ENCODE results near the gene CXCL12. TPM values are rescaled to one million over a fixed set of nuclear protein-coding genes. Genes with fewer than 3 reads are reported as not detected.

Gene CXCL12
- total RNA-seq, 1 donor from 2014 or later, result 40.8 TPM

GRCh38 chr10:44370731-44371248 is 14.1 kb downstream of the CXCL12 start:
- intact Hi-C loops (cut with DNase I), result no loop called here
- no peak for TF ChIP-seq CTCF (IDR thresholded peaks at IDR 0.05)
- no peak for DNase-seq
- no peaks in the 10 kb centered on the region for H3K4me1 ChIP-seq
- H3K27me3 ChIP-seq, result no peaks in the 10 kb centered on the region
- H3K4me3 ChIP-seq, result no peak overlapping the region
- no peaks in the 10 kb centered on the region for H3K36me3 ChIP-seq
- H3K9me3 ChIP-seq, result no peaks in the 10 kb centered on the region
- ATAC-seq, result no peak
- H3K27ac ChIP-seq, result no peak overlapping the region

- no peak for DNase-seq
These were observed 15.0 kb downstream of the CXCL12 start for GRCh38 chr10:44369854-44370253.

GRCh38 chr10:44369296-44369695 is 15.6 kb downstream of the CXCL12 start:
- Histone ChIP-seq H3K27me3 (no peaks in the 10 kb centered on the region), H3K36me3 (no peaks in the 10 kb centered on the region), H3K27ac (no peak overlapping the region), H3K9me3 (no peaks in the 10 kb centered on the region), H3K4me3 (no peak overlapping the region), H3K4me1 (no peaks in the 10 kb centered on the region)
- TF ChIP-seq CTCF (IDR thresholded peaks at IDR 0.05), result no peak
- no peak for DNase-seq
- intact Hi-C loops (cut with DNase I), result no loop called here
- no peak for ATAC-seq

More at GRCh38 chr10:44369854-44370253, 15.0 kb downstream of the CXCL12 start:
- Histone ChIP-seq H3K9me3 (no peaks in the 10 kb centered on the region), H3K4me3 (no peak overlapping the region), H3K27me3 (no peaks in the 10 kb centered on the region), H3K4me1 (no peaks in the 10 kb centered on the region), H3K36me3 (no peaks in the 10 kb centered on the region), H3K27ac (no peak overlapping the region)
- no peak for ATAC-seq
- intact Hi-C loops (cut with DNase I), result no loop called here
- no peak for TF ChIP-seq CTCF (IDR thresholded peaks at IDR 0.05)

GRCh38 chr10:44368637-44369036 is 16.3 kb downstream of the CXCL12 start:
- no peak for TF ChIP-seq CTCF (IDR thresholded peaks at IDR 0.05)
- no peaks in the 10 kb centered on the region for H3K9me3 ChIP-seq
- DNase-seq, result no peak
- no peak overlapping the region for H3K4me3 ChIP-seq
- H3K4me1 ChIP-seq, result no peaks in the 10 kb centered on the region
- H3K27me3 ChIP-seq, result no peaks in the 10 kb centered on the region
- no peak overlapping the region for H3K27ac ChIP-seq
- ATAC-seq, result no peak
- no peaks in the 10 kb centered on the region for H3K36me3 ChIP-seq
- intact Hi-C loops (cut with DNase I), result no loop called here

GRCh38 chr10:44366941-44367630 is 17.8 kb downstream of the CXCL12 start:
- Histone ChIP-seq H3K9me3 (no peaks in the 10 kb centered on the region), H3K4me1 (no peaks in the 10 kb centered on the region), H3K36me3 (no peaks in the 10 kb centered on the region), H3K27me3 (no peaks in the 10 kb centered on the region), H3K27ac (no peak overlapping the region), H3K4me3 (no peak overlapping the region)
- TF ChIP-seq CTCF (IDR thresholded peaks at IDR 0.05), result no peak
- DNase-seq (no peak), ATAC-seq (no peak)
- intact Hi-C loops (cut with DNase I), result no loop called here
